A673 (cell line): ENCODE data around the gene ZBTB44. TPM values are rescaled to one million over a fixed set of nuclear protein-coding genes. Genes with fewer than 3 reads are reported as not detected.

Experiments
- BruUV-seq: library from RNA; stranded (reverse); fragments of 400-500 nt; replicated peaks from 2 replicates; lab custom pipeline; 2021; lab: Mats Ljungman, UMichigan
- CTCF ChIA-PET: fragments of 300-600 bp; sonication (Branson Sonifier 250); formaldehyde crosslinking; loops from one replicate; lab custom pipeline; 2022; ENCODE audit warnings: antibody characterized with exemption; lab: Charles Lee
- POLR2A ChIA-PET: fragments of 300-600 bp; sonication (Branson Sonifier 250); formaldehyde crosslinking; loops from one replicate; lab custom pipeline; 2022; ENCODE audit warnings: antibody characterized with exemption; ENCODE audit not compliant: low non-redundant PET; lab: Charles Lee
- DNase-seq: peaks from one replicate; pipeline ENCODE4 v3.0.0-alpha.2; 2015; ENCODE audit warnings: low spot score
- H3K27ac ChIP-seq: fragments of 200-600 bp; sonication (generic); 2 replicates; pipeline ENCODE4 v1.5.1; 2016; ENCODE audit warnings: mixed run types, low read depth, mild to moderate bottlenecking, mixed read lengths, antibody characterized with exemption, low read length; ENCODE audit not compliant: poor library complexity, severe bottlenecking
- H3K27me3 ChIP-seq: fragments of 200-600 bp; sonication (generic); replicated peaks from 2 replicates; pipeline ENCODE4 v1.6.1; 2017; ENCODE audit warnings: mixed run types, low read depth, mild to moderate bottlenecking, mixed read lengths, antibody characterized with exemption, low read length; ENCODE audit not compliant: insufficient read depth, poor library complexity
- H3K36me3 ChIP-seq: fragments of 200-600 bp; sonication (generic); 2 replicates; pipeline ENCODE4 v1.6.1; 2016; ENCODE audit warnings: mixed run types, mild to moderate bottlenecking, mixed read lengths, antibody characterized with exemption, low read length; ENCODE audit not compliant: insufficient read depth, poor library complexity, severe bottlenecking
- H3K4me1 ChIP-seq: fragments of 200-600 bp; sonication (generic); 2 replicates; pipeline ENCODE4 v1.6.1; 2017; ENCODE audit warnings: mixed run types, mild to moderate bottlenecking, mixed read lengths, antibody characterized with exemption, low read length; ENCODE audit not compliant: insufficient read depth, poor library complexity, severe bottlenecking
- H3K4me3 ChIP-seq: fragments of 200-600 bp; sonication (generic); 2 replicates; pipeline ENCODE4 v1.5.1; 2016; ENCODE audit warnings: low read depth, mixed run types, mild to moderate bottlenecking, mixed read lengths, low read length; ENCODE audit not compliant: poor library complexity, severe bottlenecking
- H3K9me3 ChIP-seq: fragments of 200-600 bp; sonication (generic); 2 replicates; pipeline ENCODE4 v1.6.1; 2016; ENCODE audit warnings: mixed run types, low read depth, mild to moderate bottlenecking, mixed read lengths, antibody characterized with exemption, low read length; ENCODE audit not compliant: poor library complexity, severe bottlenecking
- CTCF ChIP-seq: fragments of 300-800, 200-600 bp; sonication (generic); conservative IDR thresholded peaks from 2 replicates; pipeline ENCODE4 v1.5.1; 2017; ENCODE audit warnings: low read depth, mild to moderate bottlenecking, antibody characterized with exemption, low read length, moderate library complexity, mixed read lengths
- EZH2 ChIP-seq: fragments of 200-600 bp; sonication (generic); IDR thresholded peaks from 2 replicates; pipeline ENCODE4 v1.6.1; 2017; ENCODE audit warnings: borderline replicate concordance, low read depth, mild to moderate bottlenecking, mixed read lengths, antibody characterized with exemption, low read length; ENCODE audit not compliant: poor library complexity, severe bottlenecking
- intact Hi-C: fragments of 100-400 bp; cut with micrococcal nuclease; formaldehyde crosslinking; loops from one replicate; pipeline ENCODE4 v1.10.0; 2022; ENCODE audit not compliant: unreplicated experiment
- total RNA-seq: library from RNA; stranded (reverse); gene quantifications from 2 replicates; pipeline ENCODE4 v1.2.3, GENCODE V29; 2021

The ZBTB44 gene
- total RNA-seq, 1 experiment from 2014 or later = 37.0 TPM

DNA sequence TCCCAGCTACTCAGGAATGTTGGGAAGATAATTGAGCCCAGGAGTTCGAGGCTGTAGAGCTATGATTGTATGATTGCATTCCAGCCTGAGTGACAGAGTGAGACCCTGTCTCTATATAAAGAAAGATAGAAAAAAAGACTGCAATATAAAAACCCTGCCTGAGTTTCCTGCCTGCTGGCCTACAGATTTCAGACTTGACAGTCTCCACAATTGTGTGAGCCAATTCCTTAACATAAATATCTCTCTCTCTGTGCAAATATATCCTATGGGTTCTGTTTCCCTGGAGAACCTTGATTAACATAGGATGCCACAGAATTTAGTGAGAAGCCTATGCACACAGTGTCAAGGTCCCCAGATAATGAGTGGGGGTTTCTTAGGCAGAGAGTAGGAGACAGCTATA lies 32.5 kb upstream of the ZBTB44 start:
- no peaks in the 10 kb centered on the region for H3K36me3 ChIP-seq
- intact Hi-C loops = no loop called here
- no peak for TF ChIP-seq CTCF
- no peak for TF ChIP-seq EZH2
- no peak overlapping the region for H3K27ac ChIP-seq
- BruUV-seq = no TSS peak
- H3K4me1 ChIP-seq = no peaks in the 10 kb centered on the region
- H3K4me3 ChIP-seq = no peak overlapping the region
- no peak for DNase-seq
- POLR2A ChIA-PET = no interaction called here
- peaks cover 8% of the 10 kb centered on the region for H3K27me3 ChIP-seq
- CTCF ChIA-PET = no interaction called here
- no peaks in the 10 kb centered on the region for H3K9me3 ChIP-seq

- Histone ChIP-seq H3K4me3 (no peak overlapping the region), H3K4me1 (no peaks in the 10 kb centered on the region), H3K27ac (no peak overlapping the region), H3K9me3 (no peaks in the 10 kb centered on the region), H3K36me3 (no peaks in the 10 kb centered on the region), H3K27me3 (peaks cover 5% of the 10 kb centered on the region)
- BruUV-seq = no TSS peak
- intact Hi-C loops = no loop called here
- POLR2A ChIA-PET = no interaction called here
- TF ChIP-seq EZH2 = no peak
- TF ChIP-seq CTCF = no peak
- DNase-seq = no peak
- CTCF ChIA-PET = no interaction called here
These were observed 30.1 kb upstream of the ZBTB44 start for GRCh38 chr11:130344841-130345240.

- no peak overlapping the region for H3K27ac ChIP-seq
- no peak for TF ChIP-seq EZH2
- TF ChIP-seq CTCF = no peak
- intact Hi-C loops = no loop called here
- no peaks in the 10 kb centered on the region for H3K27me3 ChIP-seq
- no peak for DNase-seq
- H3K9me3 ChIP-seq = no peaks in the 10 kb centered on the region
- CTCF ChIA-PET = no interaction called here
- BruUV-seq = no TSS peak
- H3K4me3 ChIP-seq = no peak overlapping the region
- POLR2A ChIA-PET = no interaction called here
- H3K4me1 ChIP-seq = no peaks in the 10 kb centered on the region
- no peaks in the 10 kb centered on the region for H3K36me3 ChIP-seq
These were observed 26.1 kb upstream of the ZBTB44 start for GRCh38 chr11:130340671-130341319.
